GM10847 (cell line): ENCODE measurements around the gene ITSN1.

Source experiments
- POLR2A ChIP-seq: IDR thresholded peaks from 2 replicates; pipeline ENCODE4 v1.6.1; 2011; ENCODE audit not compliant: insufficient read length; ENCODE audit errors: extremely low read depth

The ITSN1 gene

DNA sequence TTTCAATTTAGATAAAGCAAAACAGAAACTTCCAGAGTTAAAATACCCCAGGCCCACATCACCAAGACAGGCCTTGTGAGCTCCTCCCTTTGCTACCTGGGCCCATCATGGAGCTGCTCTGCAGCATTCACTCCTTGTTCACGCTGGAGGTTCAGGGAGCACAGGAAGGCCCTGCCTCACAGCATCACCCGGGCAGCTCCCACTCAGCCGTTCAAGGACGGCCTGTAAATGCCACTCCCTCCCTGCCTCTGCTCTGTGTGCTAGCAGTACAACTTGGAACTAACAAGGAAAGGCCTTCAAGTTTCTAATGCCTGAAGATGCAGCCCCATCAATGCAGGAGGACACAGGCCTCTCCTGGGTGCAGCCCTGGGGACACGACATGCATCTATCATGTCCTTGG, 261.7 kb downstream of the ITSN1 start:
- TF ChIP-seq POLR2A: no peak

DNA sequence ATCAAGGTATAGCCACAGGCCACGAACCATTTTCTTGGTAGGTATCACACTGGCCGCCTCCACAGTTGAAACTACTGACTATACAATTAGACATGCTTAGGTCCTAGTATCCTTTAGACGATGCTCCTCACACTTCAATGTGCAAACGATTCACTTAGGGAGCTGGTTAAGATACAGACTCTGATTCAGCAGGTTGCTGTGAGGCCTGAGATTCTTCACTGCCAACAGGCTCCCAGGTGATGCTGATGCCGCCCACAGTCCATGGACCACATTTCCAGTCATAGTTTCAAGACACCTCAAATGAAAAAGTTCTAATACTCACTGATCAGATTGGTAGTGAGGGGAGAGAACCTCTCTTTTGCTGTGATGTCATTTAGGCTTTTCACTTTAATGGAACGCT, 266.5 kb downstream of the ITSN1 start:
- TF ChIP-seq POLR2A: no peak

DNA sequence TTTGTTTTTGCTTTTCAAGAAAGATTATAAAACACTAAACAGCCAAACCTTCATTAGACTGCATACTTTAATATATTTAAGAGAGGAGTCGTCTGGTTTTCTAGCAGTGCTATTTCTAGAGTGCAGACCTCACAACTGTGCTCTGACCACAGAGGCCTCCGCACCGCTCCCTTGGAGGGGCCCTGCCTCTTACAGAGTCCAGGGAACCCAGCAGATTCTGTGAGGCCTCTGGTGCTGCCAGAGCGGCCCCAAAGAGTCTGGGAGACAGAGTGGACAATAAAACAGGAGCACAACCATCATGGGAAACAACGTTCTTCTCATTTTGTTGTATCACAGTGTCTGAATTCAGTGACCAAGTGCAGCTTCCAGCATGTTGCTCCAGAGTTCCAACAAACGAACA, 267.5 kb downstream of the ITSN1 start:
- no peak for TF ChIP-seq POLR2A

DNA sequence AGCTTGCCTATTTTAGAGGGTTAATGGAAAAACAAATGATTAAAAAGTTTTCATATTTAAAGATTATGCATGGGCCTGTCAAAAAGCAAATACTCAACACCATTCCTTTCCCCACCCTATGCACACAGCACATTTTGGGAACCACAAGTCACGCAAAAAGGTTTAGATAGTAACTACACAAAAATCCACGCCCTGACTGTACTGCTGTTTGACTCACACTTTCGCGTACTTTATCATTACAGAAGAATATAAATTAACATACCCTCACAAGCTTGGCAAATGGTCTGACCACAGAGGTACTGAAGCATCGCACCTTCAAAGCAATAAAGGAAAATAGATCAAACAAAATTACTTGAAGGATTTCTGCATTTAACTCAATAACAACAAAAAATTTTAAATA, 271.9 kb downstream of the ITSN1 start:
- TF ChIP-seq POLR2A: no peak

DNA sequence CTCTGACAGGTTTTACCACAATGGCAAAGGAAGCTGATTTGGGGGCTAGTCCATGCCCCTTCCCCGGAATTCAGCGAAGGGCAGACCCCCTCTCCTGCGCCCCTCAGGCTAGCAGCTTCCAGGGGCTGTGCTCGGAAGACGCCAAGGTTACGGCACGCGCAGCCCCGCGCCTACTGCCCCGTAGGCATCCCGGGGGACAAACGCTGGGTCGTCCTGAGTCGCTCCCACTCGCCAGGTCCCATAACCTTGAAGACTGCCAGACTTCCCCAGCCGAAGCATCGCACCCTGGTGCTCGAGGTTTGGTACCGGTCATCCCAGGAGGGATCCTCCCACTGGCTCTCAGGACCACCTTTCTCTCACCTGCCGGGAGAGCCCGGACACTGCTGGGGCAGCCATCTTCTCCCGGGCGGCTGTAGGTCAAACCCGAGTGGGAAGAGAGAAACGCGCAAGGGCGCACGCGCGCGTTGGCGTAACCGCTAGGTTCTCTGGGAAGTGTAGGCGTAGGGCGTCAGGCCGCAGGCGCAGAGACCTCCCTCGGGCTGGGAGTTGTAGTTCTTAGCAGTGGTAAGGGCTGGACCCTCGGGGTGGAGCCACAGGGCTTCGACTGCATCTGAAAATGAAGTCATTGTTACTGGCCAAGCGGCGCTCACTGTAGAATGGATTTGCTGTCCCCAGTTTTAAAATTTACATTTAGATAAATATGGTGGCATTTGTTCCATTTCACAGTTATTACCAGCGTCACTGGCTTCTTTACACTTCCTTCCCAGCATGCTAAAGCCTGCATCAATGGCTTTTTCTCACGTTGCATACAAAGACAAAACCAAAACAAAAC, 273.3 kb downstream of the ITSN1 start, which contains the start of gene ATP5PO:
Gene ATP5PO (minus strand): TSS at position 437 of the 832 bp plus-strand sequence. CDS start 41 bp downstream, at position 396.
- peak; percentile 90 for TF ChIP-seq POLR2A

DNA sequence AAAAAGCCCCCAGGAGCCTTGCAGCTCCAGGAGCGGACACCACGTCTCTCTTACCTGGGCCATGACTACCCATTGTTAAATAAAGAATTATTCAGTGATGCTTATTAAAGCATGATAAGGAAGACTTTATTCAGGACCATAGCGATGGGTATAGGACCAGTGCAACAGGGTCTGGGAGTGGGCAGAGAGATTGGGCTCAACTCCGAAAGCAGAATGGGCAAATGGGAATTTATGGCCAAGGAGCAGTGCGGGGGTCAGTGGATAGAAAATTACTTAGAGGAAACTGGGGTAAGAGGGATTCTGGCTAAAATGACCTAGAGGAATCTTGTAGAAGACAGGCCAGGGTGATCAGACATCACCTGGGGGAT, 273.9 kb downstream of the ITSN1 start:
- no peak for TF ChIP-seq POLR2A

DNA sequence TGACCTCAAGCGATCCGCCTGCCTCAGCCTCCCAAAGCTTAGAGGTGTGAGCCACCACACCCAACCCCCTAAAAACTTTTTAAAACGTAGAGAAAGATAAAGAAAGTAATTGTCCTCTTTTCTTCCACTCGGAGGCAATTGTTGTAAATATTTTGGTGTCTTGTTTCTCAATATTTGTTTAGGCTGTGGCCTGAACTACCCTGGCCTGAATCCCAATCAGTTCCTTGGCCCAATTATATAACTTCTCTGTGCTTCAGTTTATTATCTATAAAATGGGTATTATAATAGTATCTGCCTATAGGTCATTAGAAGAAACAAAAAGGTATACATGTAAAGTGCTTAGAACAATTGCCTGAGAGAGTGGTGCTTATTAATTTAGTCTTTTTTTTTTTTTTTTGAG, 275.1 kb downstream of the ITSN1 start:
- no peak for TF ChIP-seq POLR2A

DNA sequence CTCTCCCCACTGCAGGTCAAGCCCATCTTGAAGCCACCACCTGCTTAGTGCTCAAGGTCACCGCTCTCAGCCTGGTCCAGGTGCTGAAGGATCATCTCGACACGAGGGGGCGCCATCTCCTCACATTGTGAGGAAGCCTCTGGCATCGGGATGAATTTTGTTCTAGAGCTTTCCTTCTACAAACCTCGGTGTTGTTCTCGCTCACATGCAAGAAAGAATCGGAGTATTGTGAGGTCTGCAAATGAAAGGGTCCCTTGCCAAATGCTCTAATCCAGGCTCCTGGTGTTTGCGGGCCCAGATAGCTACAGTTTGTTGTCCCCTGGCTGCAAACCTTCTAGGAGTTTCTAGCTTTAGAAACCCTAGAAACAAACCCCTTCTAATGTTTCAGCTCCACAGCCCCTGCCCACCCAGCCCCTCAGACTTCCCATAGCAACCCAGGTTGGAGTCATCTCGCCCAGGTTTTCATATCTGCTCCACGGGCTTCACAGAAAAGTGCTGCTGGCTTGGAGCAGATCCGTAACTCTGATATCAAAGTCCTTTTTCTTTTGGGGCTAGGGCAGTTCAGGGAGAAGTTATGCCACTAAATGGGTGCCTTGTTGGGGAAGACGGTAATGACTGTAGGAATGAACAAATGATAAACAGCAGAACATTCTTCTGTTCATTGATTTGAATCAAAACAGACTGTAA, 281.9 kb downstream of the ITSN1 start:
- no peak for TF ChIP-seq POLR2A

DNA sequence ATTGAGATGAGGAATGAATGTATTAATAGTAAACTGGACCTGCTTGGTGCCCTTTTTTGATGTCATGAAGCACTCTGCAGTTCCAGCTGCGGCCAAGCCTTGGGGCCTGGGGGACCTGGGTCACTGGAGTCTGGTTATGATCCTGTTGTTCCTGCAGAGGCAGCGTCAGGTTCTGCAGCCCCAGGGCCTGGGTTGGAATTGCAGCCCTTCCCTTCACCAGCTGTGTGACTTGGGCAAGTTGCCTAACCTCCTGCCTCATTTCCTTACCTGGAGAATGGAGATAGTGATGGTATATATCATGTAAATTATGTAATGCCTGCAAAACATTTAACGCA, 282.4 kb downstream of the ITSN1 start:
- TF ChIP-seq POLR2A: no peak

DNA sequence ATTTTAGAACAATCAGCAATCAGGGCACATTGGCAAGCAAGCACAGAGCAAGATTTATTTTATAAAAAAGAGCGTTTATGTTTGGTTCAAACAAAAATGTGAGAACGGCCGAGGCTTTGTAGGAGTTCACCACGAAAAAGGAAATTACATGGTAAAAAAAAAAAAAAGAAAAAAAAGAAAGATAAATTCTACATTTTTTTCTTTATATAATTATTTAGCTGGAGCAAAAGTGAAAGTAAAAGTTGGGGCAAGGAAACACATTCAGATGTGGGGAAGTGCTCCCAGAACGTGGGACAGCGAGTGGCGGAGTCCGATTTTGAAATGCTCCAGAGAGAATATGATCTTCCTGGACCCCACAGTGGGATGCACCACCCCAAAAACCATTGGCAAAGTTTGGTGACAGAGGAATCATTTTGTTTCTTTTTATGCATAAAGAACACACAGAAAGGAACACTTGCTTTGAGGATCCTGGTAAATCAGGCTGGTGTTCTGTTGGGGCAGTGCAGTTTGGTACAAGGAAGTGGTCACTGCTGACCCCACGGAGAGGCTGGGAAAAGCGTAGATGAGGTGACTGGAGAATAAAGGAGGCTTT, 289.6 kb downstream of the ITSN1 start:
- TF ChIP-seq POLR2A: no peak

DNA sequence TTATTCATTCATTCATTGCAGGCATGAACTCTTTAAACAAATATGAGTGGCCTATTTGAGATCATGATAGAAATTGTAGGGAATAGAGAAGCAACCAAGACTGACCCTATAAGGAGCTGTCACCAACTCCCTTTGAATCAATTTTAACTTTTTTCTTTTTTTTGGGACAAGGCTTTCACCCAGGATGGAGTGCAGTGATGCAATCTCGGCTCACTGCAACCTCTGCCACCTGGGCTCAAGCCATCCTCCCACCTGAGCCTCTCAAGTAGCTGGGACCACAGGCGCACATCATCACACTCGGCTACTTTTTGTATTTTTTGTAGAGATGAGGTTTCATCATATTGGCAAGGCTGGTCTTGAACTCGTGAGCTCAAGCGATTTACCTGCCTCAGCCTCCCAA, 290.4 kb downstream of the ITSN1 start:
- no peak for TF ChIP-seq POLR2A

DNA sequence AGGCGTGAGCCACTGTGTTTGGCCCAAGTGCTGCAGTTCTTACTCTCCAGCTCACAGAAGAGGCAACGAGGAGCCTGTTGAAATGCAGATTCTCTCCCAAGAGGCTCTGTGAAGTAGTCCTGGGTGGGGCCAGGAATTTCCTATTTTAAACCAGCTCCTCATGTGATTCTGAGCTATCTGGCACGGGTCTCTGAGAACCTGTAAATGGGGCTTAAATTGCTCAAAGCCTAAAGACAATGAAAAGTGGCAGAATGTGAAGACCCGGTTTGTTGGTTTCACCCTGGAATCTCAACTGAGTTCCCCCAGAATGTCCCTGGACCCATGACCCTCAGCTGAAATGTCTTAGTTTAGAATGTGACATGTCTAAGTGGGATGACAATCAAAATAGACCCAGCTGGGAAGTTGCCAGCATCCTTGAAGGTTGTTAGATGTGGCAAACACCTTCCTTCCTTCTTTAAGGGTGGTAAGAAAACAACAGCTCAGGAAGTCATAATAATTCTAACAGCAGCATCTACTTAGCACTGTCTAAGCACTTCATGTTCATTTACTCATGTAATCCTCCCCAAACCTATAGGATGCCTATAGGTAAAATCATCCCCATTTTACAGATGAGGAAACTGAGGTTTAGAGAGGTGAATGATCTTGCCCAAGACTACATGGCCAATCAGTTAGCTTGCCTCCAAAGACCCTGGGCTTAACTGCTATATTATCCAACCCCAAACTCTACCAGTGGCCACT, 294.2 kb downstream of the ITSN1 start:
- no peak for TF ChIP-seq POLR2A

DNA sequence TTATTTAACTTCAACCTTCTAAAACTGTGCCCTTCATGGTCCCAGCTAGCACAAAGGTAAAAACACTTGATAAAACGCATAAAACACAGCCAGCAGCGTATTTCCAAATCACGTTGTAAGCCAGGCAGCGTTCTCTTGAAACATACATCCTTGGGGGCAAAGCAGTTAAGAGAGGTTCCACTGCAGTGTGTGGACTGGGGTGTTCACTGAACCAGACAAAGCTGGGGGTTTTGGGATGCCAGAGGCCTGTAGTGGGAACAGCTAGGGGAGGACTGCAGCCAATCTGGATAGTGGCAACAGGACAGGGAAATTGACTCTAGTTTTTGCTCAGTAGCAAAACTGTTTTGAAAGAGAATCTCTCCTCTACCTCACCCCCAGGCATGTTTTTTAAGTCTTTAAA, 294.8 kb downstream of the ITSN1 start:
- no peak for TF ChIP-seq POLR2A

DNA sequence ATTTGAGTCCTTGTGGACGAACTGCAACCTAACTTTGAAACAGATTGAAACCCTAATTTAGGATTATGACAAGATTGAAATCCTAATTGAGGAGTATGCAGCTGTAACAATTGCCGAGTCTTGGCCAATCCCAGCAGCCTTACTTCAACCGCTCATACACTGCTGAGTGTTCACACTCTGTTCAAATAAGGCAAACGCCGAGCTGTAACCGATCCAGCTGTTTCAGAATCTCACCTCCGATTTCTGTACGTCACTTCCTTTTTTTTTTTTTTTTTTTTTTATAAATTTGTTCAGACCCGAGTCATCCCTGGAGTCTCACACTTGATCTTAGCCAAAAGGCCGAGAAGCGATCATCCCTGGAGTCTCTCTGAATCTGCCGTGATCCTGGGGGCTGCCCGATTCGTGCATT, 295.6 kb downstream of the ITSN1 start:
- TF ChIP-seq POLR2A: no peak

DNA sequence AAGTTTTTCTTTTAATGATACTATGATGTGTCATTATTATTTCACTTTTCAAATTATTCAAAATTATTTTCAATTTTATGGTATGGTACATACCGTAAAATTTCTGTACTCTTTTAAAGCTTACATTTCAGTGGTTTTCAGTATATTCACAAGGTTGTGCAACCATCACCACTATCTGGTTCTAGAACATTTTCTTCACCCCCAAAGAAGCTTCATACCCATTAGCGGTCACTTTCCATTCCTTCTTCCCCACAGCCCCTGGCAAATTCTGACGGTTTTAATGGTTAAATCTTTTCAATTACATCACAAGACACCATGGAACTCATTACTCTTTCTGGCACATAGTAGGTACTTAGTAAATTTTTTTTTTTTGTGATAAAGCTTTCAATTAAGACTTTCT, 296.1 kb downstream of the ITSN1 start:
- no peak for TF ChIP-seq POLR2A

DNA sequence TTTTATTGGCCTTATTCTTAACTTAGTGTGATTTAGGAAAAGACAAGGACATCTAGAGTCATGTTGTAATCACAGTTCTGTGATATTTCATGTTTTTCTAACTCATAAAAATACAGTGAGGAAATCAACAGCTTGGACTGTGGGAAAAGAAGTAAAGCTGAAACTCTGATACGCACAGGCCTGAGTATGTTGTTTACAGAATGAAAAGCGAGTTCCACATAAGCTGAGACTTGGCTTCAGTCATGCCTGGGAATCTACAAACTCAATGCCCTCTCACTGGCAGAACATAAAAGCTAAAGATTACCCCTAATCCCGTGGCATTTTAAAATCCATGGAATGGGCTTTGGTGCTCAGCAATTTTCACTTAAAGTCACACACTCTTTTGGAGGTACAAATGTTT, 296.9 kb downstream of the ITSN1 start:
- TF ChIP-seq POLR2A: no peak
